ENCODE results near the gene HIGD2A. TPM values are rescaled to one million over a fixed set of nuclear protein-coding genes. Genes with fewer than 3 reads are reported as not detected.

The HIGD2A gene
- total and polyA plus RNA-seq, 2 donors (not counting 3 experiments of a cell fraction or from before 2014, with no cell fraction given): 96.2 to 210 TPM

DNA sequence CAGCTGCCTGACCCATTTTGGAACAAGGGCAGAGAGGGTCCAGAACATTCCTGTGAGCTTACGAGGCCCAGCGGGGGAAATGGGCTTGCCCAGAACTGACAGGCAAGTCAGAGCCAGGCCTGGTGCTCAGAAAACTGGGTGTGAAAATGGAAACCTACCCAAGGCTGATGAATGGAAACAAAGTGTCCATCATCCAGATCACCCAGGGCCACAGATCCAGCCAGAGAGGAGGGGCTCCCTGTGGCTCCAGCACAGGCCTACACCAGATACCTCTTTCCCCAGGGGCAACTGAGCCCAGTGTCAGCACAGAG, 24.7 kb downstream of the HIGD2A start:
- no TSS peak for BruUV-seq (replicated peaks)
- Histone ChIP-seq H3K4me2 (ENCODE audit: insufficient read depth, low read length) (no peak overlapping the region), H3K27me3 (ENCODE audit: control insufficient read depth in 2 of 2, insufficient read depth in 2 of 2, low read length in 2 of 2) (no peaks in the 10 kb centered on the region), H3K9ac (replicated peaks; ENCODE audit: extremely low read depth, insufficient read depth, low read length) (no peak overlapping the region), H2AFZ (ENCODE audit: low read depth, low read length) (no peak overlapping the region), H3K9me3 (replicated peaks; ENCODE audit: control insufficient read depth, insufficient read depth, low read length) (no peaks in the 10 kb centered on the region), H3K79me2 (ENCODE audit: control insufficient read depth, insufficient read depth, low read length) (peaks cover 15% of the 10 kb centered on the region), H3K36me3 (ENCODE audit: control insufficient read depth in 2 of 2, extremely low read depth in 1 of 2, insufficient read depth in 2 of 2, low read length in 2 of 2) (peaks cover 2 to 3% of the 10 kb centered on the region in 2 experiments), H3K4me3 (replicated peaks in 1 of 3; ENCODE audit: insufficient read depth in 1 of 3, low read depth in 1 of 3, low read length in 3 of 3) (no peak overlapping the region), H3K9me1 (replicated peaks; ENCODE audit: control insufficient read depth, extremely low read depth, insufficient read depth, low read length) (no peaks in the 10 kb centered on the region), H4K20me1 (replicated peaks; ENCODE audit: control insufficient read depth, extremely low read depth, insufficient read depth, low read length) (no peaks in the 10 kb centered on the region), H3K27ac (ENCODE audit: insufficient read depth, low read depth, low read length) (no peak overlapping the region), H3K4me1 (ENCODE audit: control insufficient read depth, extremely low read depth, insufficient read depth, low read length) (peaks cover 12% of the 10 kb centered on the region)
- TF ChIP-seq POLR2A (IDR thresholded peaks at IDR 0.05; ENCODE audit: low read depth, low read length) (no peak), POLR2AphosphoS5 (IDR thresholded peaks at IDR 0.05; ENCODE audit: insufficient read depth, low read depth, low read length) (no peak), FOS (IDR thresholded peaks at IDR 0.05; ENCODE audit: borderline replicate concordance, insufficient read depth, low read length) (no peak), GATA2 (IDR thresholded peaks at IDR 0.05; ENCODE audit: insufficient read depth, insufficient read length, low read depth, low read length) (no peak), MYC (IDR thresholded peaks at IDR 0.05; ENCODE audit: low read depth, low read length) (no peak), JUN (IDR thresholded peaks at IDR 0.05; ENCODE audit: borderline replicate concordance, insufficient read depth, insufficient read length, low read depth) (no peak), EZH2 (IDR thresholded peaks at IDR 0.05; ENCODE audit: borderline replicate concordance, low read depth, low read length, severe bottlenecking) (no peak)
- TF ChIP-seq, protein P1, sequence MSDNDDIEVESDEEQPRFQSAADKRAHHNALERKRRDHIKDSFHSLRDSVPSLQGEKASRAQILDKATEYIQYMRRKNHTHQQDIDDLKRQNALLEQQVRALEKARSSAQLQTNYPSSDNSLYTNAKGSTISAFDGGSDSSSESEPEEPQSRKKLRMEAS (IDR thresholded peaks at IDR 0.05; ENCODE audit: insufficient read depth, insufficient read length): no peak
- TF ChIP-seq, protein P2, sequence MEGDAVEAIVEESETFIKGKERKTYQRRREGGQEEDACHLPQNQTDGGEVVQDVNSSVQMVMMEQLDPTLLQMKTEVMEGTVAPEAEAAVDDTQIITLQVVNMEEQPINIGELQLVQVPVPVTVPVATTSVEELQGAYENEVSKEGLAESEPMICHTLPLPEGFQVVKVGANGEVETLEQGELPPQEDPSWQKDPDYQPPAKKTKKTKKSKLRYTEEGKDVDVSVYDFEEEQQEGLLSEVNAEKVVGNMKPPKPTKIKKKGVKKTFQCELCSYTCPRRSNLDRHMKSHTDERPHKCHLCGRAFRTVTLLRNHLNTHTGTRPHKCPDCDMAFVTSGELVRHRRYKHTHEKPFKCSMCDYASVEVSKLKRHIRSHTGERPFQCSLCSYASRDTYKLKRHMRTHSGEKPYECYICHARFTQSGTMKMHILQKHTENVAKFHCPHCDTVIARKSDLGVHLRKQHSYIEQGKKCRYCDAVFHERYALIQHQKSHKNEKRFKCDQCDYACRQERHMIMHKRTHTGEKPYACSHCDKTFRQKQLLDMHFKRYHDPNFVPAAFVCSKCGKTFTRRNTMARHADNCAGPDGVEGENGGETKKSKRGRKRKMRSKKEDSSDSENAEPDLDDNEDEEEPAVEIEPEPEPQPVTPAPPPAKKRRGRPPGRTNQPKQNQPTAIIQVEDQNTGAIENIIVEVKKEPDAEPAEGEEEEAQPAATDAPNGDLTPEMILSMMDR (IDR thresholded peaks at IDR 0.05; ENCODE audit: extremely low read depth in 1 of 2, insufficient read depth in 1 of 2, low read depth in 1 of 2, low read length in 2 of 2): no peak
- DNase-seq (ENCODE audit: low read depth, low spot score): no peak
- dilution Hi-C loops (cut with MboI; ENCODE audit: extremely low pct_ligation_motif_present, low sequenced_read_pairs) (no loop called here), intact Hi-C loops (cut with micrococcal nuclease) (no loop called here)
- FAIRE-seq: no peak
- CTCF ChIA-PET: interaction anchor here (1.1 kb wide), 1 partner anchor 130 kb away, joined by 3 read pairs; no protein-coding TSS in a partner anchor
- POLR2A ChIA-PET: no interaction called here
